ENCODE results near the gene CCDC88C. TPM values are rescaled to one million over a fixed set of nuclear protein-coding genes. Genes with fewer than 3 reads are reported as not detected.

CCDC88C gene
- polyA plus RNA-seq, 2 of the 4 experiments (the other 2 are of a cell fraction) = 2.9 to 3.7 TPM

GRCh38 chr14:91415794-91416743 is 1.6 kb downstream of the CCDC88C start:
- POLR2A ChIA-PET = no interaction called here

DNA sequence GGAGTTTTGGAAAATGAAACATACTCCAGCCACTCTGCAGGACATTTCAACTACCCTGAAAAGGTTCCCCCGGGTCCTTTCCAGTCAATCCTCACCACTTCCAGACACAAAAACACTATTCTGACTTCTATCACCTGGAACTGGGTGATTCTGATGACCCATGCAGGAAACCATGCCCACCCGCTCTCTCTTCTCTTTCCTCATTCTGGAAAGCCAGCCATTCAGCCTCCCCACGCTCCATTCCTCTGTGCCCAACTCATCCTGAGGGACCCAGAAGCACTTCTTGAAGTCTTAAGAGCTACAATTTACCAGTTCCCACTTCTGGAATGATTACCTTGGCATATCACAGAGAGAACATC is 3.2 kb downstream of the CCDC88C start:
- POLR2A ChIA-PET = no interaction called here
- no peak for TF ChIP-seq ATOH8 (CRISPR knock-in tag; IDR thresholded peaks at IDR 0.05; ENCODE audit: low read depth)
- Histone ChIP-seq H3K27ac (no peak overlapping the region), H3K4me1 (peaks cover 12% of the 10 kb centered on the region), H3K9me3 (no peaks in the 10 kb centered on the region), H3K4me2 (no peak overlapping the region), H3K4me3 (no peak overlapping the region)
- 91% methylated on average over 3 of the region's 3 CpGs for WGBS (ENCODE audit: missing lambda C conversion rate)
- no peak for DNase-seq (ENCODE audit: low read depth in 1 of 2, low spot score in 1 of 2)
- CTCF ChIA-PET = interaction anchor here (2.4 kb wide), 1 partner anchor 90 kb away, joined by 16 read pairs; no protein-coding TSS in a partner anchor
- ATAC-seq = no peak
- FAIRE-seq = no peak

More at GRCh38 chr14:91415794-91416743, 1.6 kb downstream of the CCDC88C start:
- DNase-seq (ENCODE audit: low read depth in 1 of 2, low spot score in 1 of 2) = no peak
- peaks cover 12% of the 10 kb centered on the region for H3K4me1 ChIP-seq
- no peak for TF ChIP-seq POLR2A (IDR thresholded peaks at IDR 0.05; ENCODE audit: low read length)
- TF ChIP-seq NFE2L2 (conservative IDR thresholded peaks at IDR 0.05; ENCODE audit: low read length) = no peak
- TF ChIP-seq HOXB13 (CRISPR knock-in tag; IDR thresholded peaks at IDR 0.05; ENCODE audit: low read depth) = no peak
- no peak for TF ChIP-seq BHLHE40 (IDR thresholded peaks at IDR 0.05; ENCODE audit: low read depth, low read length)
- no peak for TF ChIP-seq ZC3H11A (IDR thresholded peaks at IDR 0.05)
- TF ChIP-seq JUN (IDR thresholded peaks at IDR 0.05) = no peak
- TF ChIP-seq HES2 (IDR thresholded peaks at IDR 0.05) = no peak
- TF ChIP-seq, protein P1, sequence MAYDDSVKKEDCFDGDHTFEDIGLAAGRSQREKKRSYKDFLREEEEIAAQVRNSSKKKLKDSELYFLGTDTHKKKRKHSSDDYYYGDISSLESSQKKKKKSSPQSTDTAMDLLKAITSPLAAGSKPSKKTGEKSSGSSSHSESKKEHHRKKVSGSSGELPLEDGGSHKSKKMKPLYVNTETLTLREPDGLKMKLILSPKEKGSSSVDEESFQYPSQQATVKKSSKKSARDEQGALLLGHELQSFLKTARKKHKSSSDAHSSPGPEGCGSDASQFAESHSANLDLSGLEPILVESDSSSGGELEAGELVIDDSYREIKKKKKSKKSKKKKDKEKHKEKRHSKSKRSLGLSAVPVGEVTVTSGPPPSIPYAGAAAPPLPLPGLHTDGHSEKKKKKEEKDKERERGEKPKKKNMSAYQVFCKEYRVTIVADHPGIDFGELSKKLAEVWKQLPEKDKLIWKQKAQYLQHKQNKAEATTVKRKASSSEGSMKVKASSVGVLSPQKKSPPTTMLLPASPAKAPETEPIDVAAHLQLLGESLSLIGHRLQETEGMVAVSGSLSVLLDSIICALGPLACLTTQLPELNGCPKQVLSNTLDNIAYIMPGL (CRISPR knock-in tag; IDR thresholded peaks at IDR 0.05; ENCODE audit: borderline replicate concordance) = no peak
- no peak for TF ChIP-seq MAFK (IDR thresholded peaks at IDR 0.05; ENCODE audit: partially characterized antibody)
- no peak for TF ChIP-seq SMC3 (IDR thresholded peaks at IDR 0.05)
- TF ChIP-seq TP53 (CRISPR knock-in tag; IDR thresholded peaks at IDR 0.05) = no peak
- TF ChIP-seq EHF (CRISPR knock-in tag; IDR thresholded peaks at IDR 0.05) = no peak
- no peak for TF ChIP-seq CHD4 (IDR thresholded peaks at IDR 0.05; ENCODE audit: borderline replicate concordance)
- no peak for TF ChIP-seq HEYL (CRISPR knock-in tag; IDR thresholded peaks at IDR 0.05)
- no peak for TF ChIP-seq RFX5 (IDR thresholded peaks at IDR 0.05)
- H3K9me3 ChIP-seq = no peaks in the 10 kb centered on the region
- ATAC-seq = no peak
- no peak overlapping the region for H3K27ac ChIP-seq
- peak overlapping the region; percentile 95 for H3K4me2 ChIP-seq
- H3K4me3 ChIP-seq = no peak overlapping the region
- CTCF ChIA-PET = interaction anchor here (0.6 to 2.4 kb wide), 2 partner anchors 77 to 92 kb away, joined by 4 to 16 read pairs; no protein-coding TSS in a partner anchor
- no peak for FAIRE-seq
- 92% methylated on average over 18 of the region's 18 CpGs for WGBS (ENCODE audit: missing lambda C conversion rate)

GRCh38 chr14:91413547-91414474 is 3.8 kb downstream of the CCDC88C start:
- ATAC-seq = no peak
- H3K4me3 ChIP-seq = no peak overlapping the region
- TF ChIP-seq NFE2L2 (conservative IDR thresholded peaks at IDR 0.05; ENCODE audit: low read length) (no peak), FOSL2 (IDR thresholded peaks at IDR 0.05) (no peak), FOSL2 (CRISPR knock-in tag; IDR thresholded peaks at IDR 0.05) (no peak), HEYL (CRISPR knock-in tag; IDR thresholded peaks at IDR 0.05) (no peak), HDAC2 (IDR thresholded peaks at IDR 0.05) (no peak), ZNF302 (CRISPR knock-in tag; IDR thresholded peaks at IDR 0.05) (no peak), POLR2AphosphoS2 (conservative IDR thresholded peaks at IDR 0.05; ENCODE audit: low read length) (no peak), CEBPB (IDR thresholded peaks at IDR 0.05) (no peak), ZFP36 (IDR thresholded peaks at IDR 0.05; ENCODE audit: borderline replicate concordance, partially characterized antibody) (no peak), HOXA7 (CRISPR knock-in tag; IDR thresholded peaks at IDR 0.05) (no peak), NPAS2 (CRISPR knock-in tag; IDR thresholded peaks at IDR 0.05; ENCODE audit: borderline replicate concordance) (no peak)
- ChIA-PET POLR2A (no interaction called here), CTCF (interaction anchor here (1.3 kb wide), 1 partner anchor 90 kb away, joined by 4 read pairs; no protein-coding TSS in a partner anchor)
- no peak for DNase-seq (ENCODE audit: low read depth in 1 of 2, low spot score in 1 of 2)
- 93% methylated on average over 11 of the region's 11 CpGs for WGBS (ENCODE audit: missing lambda C conversion rate)
- H3K27ac ChIP-seq = no peak overlapping the region
- H3K4me1 ChIP-seq = peaks cover 12% of the 10 kb centered on the region
- H3K9me3 ChIP-seq = no peaks in the 10 kb centered on the region
- no peak for FAIRE-seq
- H3K4me2 ChIP-seq = no peak overlapping the region

Measured in A549 (cell line).